Uterus (tissue), 4 donors: ENCODE results near the gene ASF1B. TPM values are rescaled to one million over a fixed set of nuclear protein-coding genes. Genes with fewer than 3 reads are reported as not detected.

Experiments
- DNase-seq, 2 donors: peaks; one replicate each; pipeline ENCODE4 v3.0.0-alpha.2; 2019 to 2020
- H3K27ac ChIP-seq, 2 donors: fragments of 200-600 bp; sonication (generic); 1 replicate in 1 of 2; 2 replicates in 1 of 2; pipeline ENCODE4 v1.5.1; 2016 to 2018
- H3K27me3 ChIP-seq, 2 donors: fragments of 200-600 bp; sonication (generic); one replicate each; pipeline ENCODE4 v1.5.1; 2018 to 2019; ENCODE audit warnings: control low read depth in 1 of 2
- H3K36me3 ChIP-seq, 2 donors: fragments of 200-600 bp; sonication (generic); one replicate each; pipeline ENCODE4 v1.5.1; 2019; ENCODE audit warnings: control low read depth in 1 of 2
- H3K4me1 ChIP-seq, 2 donors: fragments of 200-600 bp; sonication (generic); one replicate each; pipeline ENCODE4 v1.5.1; 2018 to 2019; ENCODE audit warnings: control low read depth in 1 of 2
- H3K4me3 ChIP-seq, 2 donors: fragments of 200-600 bp; sonication (generic); 1 replicate in 1 of 2; 2 replicates in 1 of 2; pipeline ENCODE4 v1.5.1; 2018 to 2019; ENCODE audit warnings: mild to moderate bottlenecking in 1 of 2
- H3K9me3 ChIP-seq, 2 donors: fragments of 200-600 bp; sonication (generic); one replicate each; pipeline ENCODE4 v1.5.1; 2019; ENCODE audit warnings: control low read depth in 1 of 2
- POLR2A ChIP-seq, 2 donors: fragments of 450-650 bp; IDR thresholded peaks; one replicate each; pipeline ENCODE4 v1.6.1; 2016; ENCODE audit warnings: antibody characterized with exemption in 2 of 2, mild to moderate bottlenecking in 1 of 2, moderate library complexity in 1 of 2
- intact Hi-C: fragments of 100-400 bp; cut with DNase I; formaldehyde crosslinking; loops from one replicate; pipeline ENCODE4 v1.15.1; 2023; ENCODE audit warnings: low total_unique reads
- total RNA-seq, 4 donors: library from RNA; depleted of rRNA in 3 of 4; stranded (reverse); fragments of >200 nt in 3 of 4; gene quantifications; one replicate each; pipeline versions ENCODE4 v1.1.0 to v1.2.4, GENCODE V29; 2014 to 2023
- TF ChIP-seq, protein P1 (sequence below), 4 experiments: fragments of 200-600 bp in 2 of 4; fragments of 450-650 bp in 2 of 4; sonication (generic) in 2 of 4; IDR thresholded peaks; one replicate each; pipeline ENCODE4 v1.5.1; 2016 to 2019; ENCODE audit warnings: antibody characterized with exemption in 4 of 4, mild to moderate bottlenecking in 2 of 4, moderate library complexity in 1 of 4
- donor health status: DM: yes; HTN: yes; CAD: no.

ASF1B gene
- total RNA-seq, 4 donors from 2014 or later, result 16.7 TPM; not detected in 3

DNA sequence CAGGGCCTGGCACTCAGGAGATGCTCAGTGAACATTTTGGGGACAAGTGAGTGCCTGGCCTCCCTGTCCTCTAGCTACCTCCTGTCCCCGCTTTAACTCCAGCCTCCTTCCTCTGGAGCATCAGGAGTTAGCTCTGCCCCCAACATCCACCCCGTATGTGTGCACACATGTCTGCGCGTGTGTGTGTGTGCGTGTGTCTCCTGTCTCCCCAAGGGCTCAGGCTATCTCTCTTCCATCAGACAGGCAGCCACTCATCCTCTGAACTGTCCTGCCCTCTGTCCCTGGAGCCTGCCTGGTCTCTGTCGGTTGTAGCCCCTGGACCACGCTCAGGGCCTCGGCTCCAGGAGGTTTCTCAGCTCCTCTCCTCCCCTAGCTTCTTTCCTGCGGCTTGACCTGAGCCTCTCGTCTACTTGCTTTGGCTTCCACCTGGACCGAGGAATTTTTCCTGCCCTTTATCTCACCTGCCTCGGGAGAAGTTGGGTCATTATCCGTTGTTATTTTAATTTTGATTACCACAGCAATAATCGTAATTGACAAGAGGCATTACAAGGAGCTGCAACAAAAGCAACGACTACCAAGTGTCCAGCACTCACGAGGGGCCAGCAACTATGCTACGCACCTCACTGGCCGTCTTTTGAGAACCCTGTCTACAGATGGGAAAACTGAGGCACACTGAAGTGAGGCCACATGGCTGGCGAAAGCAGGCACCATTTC, 32.0 kb upstream of the ASF1B start:
- no peaks in the 10 kb centered on the region for H3K4me1 ChIP-seq
- intact Hi-C loops, result no loop called here
- no peaks in the 10 kb centered on the region for H3K27me3 ChIP-seq
- DNase-seq, result no peak
- H3K36me3 ChIP-seq, result no peaks in the 10 kb centered on the region
- H3K9me3 ChIP-seq, result no peaks in the 10 kb centered on the region
- H3K27ac ChIP-seq, result no peak overlapping the region
- H3K4me3 ChIP-seq, result no peak overlapping the region
- TF ChIP-seq, protein P1, sequence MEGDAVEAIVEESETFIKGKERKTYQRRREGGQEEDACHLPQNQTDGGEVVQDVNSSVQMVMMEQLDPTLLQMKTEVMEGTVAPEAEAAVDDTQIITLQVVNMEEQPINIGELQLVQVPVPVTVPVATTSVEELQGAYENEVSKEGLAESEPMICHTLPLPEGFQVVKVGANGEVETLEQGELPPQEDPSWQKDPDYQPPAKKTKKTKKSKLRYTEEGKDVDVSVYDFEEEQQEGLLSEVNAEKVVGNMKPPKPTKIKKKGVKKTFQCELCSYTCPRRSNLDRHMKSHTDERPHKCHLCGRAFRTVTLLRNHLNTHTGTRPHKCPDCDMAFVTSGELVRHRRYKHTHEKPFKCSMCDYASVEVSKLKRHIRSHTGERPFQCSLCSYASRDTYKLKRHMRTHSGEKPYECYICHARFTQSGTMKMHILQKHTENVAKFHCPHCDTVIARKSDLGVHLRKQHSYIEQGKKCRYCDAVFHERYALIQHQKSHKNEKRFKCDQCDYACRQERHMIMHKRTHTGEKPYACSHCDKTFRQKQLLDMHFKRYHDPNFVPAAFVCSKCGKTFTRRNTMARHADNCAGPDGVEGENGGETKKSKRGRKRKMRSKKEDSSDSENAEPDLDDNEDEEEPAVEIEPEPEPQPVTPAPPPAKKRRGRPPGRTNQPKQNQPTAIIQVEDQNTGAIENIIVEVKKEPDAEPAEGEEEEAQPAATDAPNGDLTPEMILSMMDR (IDR thresholded peaks at IDR 0.05), result no peak
- no peak for TF ChIP-seq POLR2A (IDR thresholded peaks at IDR 0.05)

DNA sequence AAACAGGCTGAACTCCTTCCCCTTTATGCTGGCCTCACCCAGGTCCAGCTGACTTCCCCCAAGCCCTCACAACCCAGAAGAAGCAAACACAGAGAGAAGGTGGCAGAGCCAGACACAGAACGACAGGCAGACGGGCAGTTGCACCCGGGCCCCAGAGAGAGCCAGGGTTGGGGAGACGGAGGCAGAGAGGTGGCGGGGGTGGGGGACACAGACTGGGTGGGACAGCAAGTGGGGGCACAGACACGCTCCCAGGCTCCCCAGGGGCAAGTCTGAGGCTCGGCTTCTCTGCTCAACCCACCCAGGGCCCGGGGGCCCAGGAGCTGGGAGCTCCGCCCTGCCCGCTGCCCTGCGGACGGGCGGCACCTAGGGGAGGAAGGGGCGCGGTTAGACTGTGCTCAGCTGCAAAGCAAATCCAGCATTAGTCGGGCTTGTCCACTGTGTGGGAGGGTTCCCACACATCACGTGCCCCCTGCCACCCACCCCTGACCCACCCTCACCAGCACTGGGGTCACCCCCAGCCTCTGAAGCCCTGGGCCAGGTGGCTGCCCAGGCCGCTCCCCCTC, 31.3 kb upstream of the ASF1B start:
- Histone ChIP-seq H3K36me3 (no peaks in the 10 kb centered on the region), H3K9me3 (no peaks in the 10 kb centered on the region), H3K27me3 (no peaks in the 10 kb centered on the region), H3K4me1 (no peaks in the 10 kb centered on the region), H3K4me3 (no peak overlapping the region), H3K27ac (peak overlapping the region; percentile 8 to 27)
- intact Hi-C loops, result no loop called here
- DNase-seq, result no peak
- TF ChIP-seq POLR2A (IDR thresholded peaks at IDR 0.05), result no peak
- TF ChIP-seq, protein P1 (IDR thresholded peaks at IDR 0.05), result no peak

DNA sequence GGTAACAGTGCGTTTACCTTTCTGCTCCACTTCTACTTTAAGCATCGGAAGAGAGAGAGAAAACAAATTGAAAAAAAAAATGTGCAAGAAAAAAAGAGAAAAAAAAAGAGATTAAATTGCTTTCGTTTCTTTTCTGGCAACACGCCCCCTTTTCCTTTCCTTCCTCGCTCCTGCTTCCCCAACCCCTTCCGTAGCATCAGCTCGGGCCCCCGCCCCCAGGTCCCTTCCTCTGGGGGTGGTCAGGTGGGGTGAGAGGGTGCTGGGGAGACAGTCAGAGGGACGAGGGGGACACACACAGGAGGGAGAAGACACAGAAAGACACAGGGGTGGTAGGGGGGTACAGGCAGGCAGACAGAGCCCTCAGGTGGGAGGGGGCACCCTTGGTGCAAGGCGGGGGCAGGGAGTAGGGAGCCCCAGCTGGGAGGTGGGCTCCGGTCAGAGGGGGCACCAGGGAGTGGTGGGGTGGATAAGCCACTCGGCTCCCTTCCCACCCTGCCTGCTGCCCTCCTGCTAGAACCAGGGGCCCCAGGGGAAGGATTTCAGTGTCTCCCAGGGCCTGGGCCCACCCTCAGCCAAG, 30.7 kb upstream of the ASF1B start:
- Histone ChIP-seq H3K9me3 (no peaks in the 10 kb centered on the region), H3K27me3 (no peaks in the 10 kb centered on the region), H3K4me1 (no peaks in the 10 kb centered on the region), H3K4me3 (no peak overlapping the region), H3K27ac (peak overlapping the region; percentile 8 to 27), H3K36me3 (no peaks in the 10 kb centered on the region)
- intact Hi-C loops, result no loop called here
- TF ChIP-seq POLR2A (IDR thresholded peaks at IDR 0.05), result no peak
- TF ChIP-seq, protein P1 (IDR thresholded peaks at IDR 0.05), result no peak
- no peak for DNase-seq

DNA sequence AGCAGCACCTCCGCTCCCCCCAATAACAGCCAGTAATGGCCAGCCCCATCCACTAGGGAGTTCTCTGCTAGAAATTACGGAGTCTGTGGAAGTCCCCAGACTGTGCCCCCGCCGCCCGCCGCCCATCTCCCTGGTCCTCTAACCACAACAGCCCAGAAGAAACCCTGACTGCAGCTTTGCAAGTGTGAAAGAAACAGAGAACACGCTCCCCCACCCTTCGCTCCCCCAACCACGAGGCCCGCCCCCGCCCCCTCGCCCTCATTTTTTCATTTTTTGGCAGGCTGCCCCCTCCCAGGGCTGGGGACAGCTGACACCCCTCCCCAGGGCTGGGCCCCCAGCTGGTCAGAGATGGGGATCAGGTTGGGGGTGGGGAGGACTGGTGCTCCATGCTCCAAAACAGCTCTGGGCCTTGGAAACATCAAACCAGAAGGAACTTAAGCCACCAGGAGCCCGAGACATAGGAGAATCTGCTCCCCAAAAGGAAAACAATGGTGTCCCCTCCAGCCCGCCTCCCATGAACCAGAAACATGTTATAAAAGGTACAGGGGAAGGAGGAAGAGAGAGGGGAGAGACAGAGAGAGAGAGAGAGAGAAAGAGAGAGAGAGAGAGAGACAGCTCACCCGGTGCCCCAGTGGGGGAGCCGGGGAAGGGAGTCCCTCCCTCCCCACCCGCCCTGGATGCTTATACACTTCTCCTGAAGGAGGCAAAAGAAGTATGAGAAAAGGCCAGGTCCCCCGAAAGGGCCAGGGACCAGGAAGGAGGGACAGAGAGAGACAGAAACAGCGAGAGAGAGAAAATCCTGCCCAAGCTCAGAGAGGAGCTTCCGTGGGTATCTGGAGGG, 29.8 kb upstream of the ASF1B start:
- TF ChIP-seq POLR2A (IDR thresholded peaks at IDR 0.05), result no peak
- TF ChIP-seq, protein P1 (IDR thresholded peaks at IDR 0.05), result no peak
- intact Hi-C loops, result no loop called here
- no peaks in the 10 kb centered on the region for H3K36me3 ChIP-seq
- peak overlapping the region; percentile 9 to 41 for H3K27ac ChIP-seq
- DNase-seq, result no peak
- H3K27me3 ChIP-seq, result no peaks in the 10 kb centered on the region
- no peaks in the 10 kb centered on the region for H3K4me1 ChIP-seq
- H3K9me3 ChIP-seq, result no peaks in the 10 kb centered on the region
- H3K4me3 ChIP-seq, result no peak overlapping the region
